NCI-H1436 treated with DMSO at 0.1 percent for 48 hours (cell line): ENCODE data around the gene CDKN1A.
"Not testable (repeated sequence)": the region's sequence is repeated elsewhere in the genome, so short reads cannot be mapped to it uniquely, and the experiment has no call there.

Experiments
- DNase-seq: peaks from one replicate; lab custom pipeline; 2025; lab: John Stamatoyannopoulos, UW

Gene CDKN1A

GRCh38 chr6:36678488-36679042 is at the start of gene CDKN1A:
Gene CDKN1A, plus strand, starts transcription at chr6:36678714. Its CDS starts 5,388 bp downstream, at chr6:36684102.
- peak; percentile 40 for DNase-seq

GRCh38 chr6:36629784-36630183 is 48.7 kb upstream of the CDKN1A start:
- no peak for DNase-seq

GRCh38 chr6:36631326-36632011 is 47.0 kb upstream of the CDKN1A start:
- DNase-seq: no peak

- DNase-seq: no peak
Measured at GRCh38 chr6:36633370-36633769, 45.1 kb upstream of the CDKN1A start.

GRCh38 chr6:36633915-36634314 is 44.6 kb upstream of the CDKN1A start:
- DNase-seq: no peak

GRCh38 chr6:36634317-36635108 is 44.0 kb upstream of the CDKN1A start:
- no peak for DNase-seq

GRCh38 chr6:36636283-36636682 is 42.2 kb upstream of the CDKN1A start:
- DNase-seq: no peak

GRCh38 chr6:36636687-36637418 is 41.7 kb upstream of the CDKN1A start:
- DNase-seq: no peak

GRCh38 chr6:36638579-36638978 is 39.9 kb upstream of the CDKN1A start:
- DNase-seq: no peak

GRCh38 chr6:36639171-36639808 is 39.2 kb upstream of the CDKN1A start:
- DNase-seq: no peak

- DNase-seq: no peak
Measured at GRCh38 chr6:36641543-36641942, 37.0 kb upstream of the CDKN1A start.

GRCh38 chr6:36642913-36643817 is 35.3 kb upstream of the CDKN1A start:
- DNase-seq: no peak

- no peak for DNase-seq
Measured at GRCh38 chr6:36643977-36644376, 34.5 kb upstream of the CDKN1A start.

GRCh38 chr6:36649086-36649485 is 29.4 kb upstream of the CDKN1A start:
- DNase-seq: no peak

- no peak for DNase-seq
Measured at GRCh38 chr6:36649701-36650484, 28.6 kb upstream of the CDKN1A start.

GRCh38 chr6:36650848-36651478 is 27.6 kb upstream of the CDKN1A start:
- no peak for DNase-seq

GRCh38 chr6:36651659-36652379 is 26.7 kb upstream of the CDKN1A start:
- DNase-seq: no peak

GRCh38 chr6:36654469-36654868 is 24.0 kb upstream of the CDKN1A start:
- not testable (repeated sequence) for DNase-seq
